HFFc6 (cell line): Measurements from ENCODE around the gene CD244. TPM values are rescaled to one million over a fixed set of nuclear protein-coding genes. Genes with fewer than 3 reads are reported as not detected.

ENCODE experiments used
- DNase-seq: peaks from one replicate; pipeline ENCODE4 v3.0.0-alpha.2; 2018
- H3K27ac Mint-ChIP-seq: 2 replicates; pipeline ENCODE4 v1.8.0; 2020; ENCODE audit warnings: mild to moderate bottlenecking, mixed read lengths
- H3K27me3 Mint-ChIP-seq: 2 replicates; pipeline ENCODE4 v1.8.0; 2021; ENCODE audit warnings: mild to moderate bottlenecking, moderate library complexity, mixed read lengths; ENCODE audit not compliant: insufficient read depth
- H3K36me3 Mint-ChIP-seq: 2 replicates; pipeline ENCODE4 v1.8.0; 2021; ENCODE audit warnings: low read depth, mixed read lengths
- H3K4me1 Mint-ChIP-seq: 2 replicates; pipeline ENCODE4 v1.8.0; 2020; ENCODE audit warnings: low read depth, mixed read lengths
- H3K4me3 Mint-ChIP-seq: 2 replicates; pipeline ENCODE4 v1.8.0; 2020; ENCODE audit warnings: mild to moderate bottlenecking, moderate library complexity, mixed read lengths
- H3K9me3 Mint-ChIP-seq: 2 replicates; pipeline ENCODE4 v1.8.0; 2020; ENCODE audit warnings: mild to moderate bottlenecking, mixed read lengths
- CTCF ChIP-seq: fragments of 200-600 bp; sonication (generic); IDR thresholded peaks from 2 replicates; pipeline ENCODE4 v1.5.0; 2021; ENCODE audit warnings: antibody characterized with exemption, mild to moderate bottlenecking
- total RNA-seq, 6 experiments: library from RNA; stranded (reverse); fragmentation: NEBNext Ultra II Directional; extraction: Animal tissue kit (Norgen Biotek cat#: 25700); gene quantifications; 2 replicates in 1 of 6; 3 replicates in 5 of 6; pipeline ENCODE4 v1.2.3, GENCODE V29; 2021

CD244 gene
- total RNA-seq, 6 experiments from 2014 or later, result not detected

- H3K36me3 Mint-ChIP-seq, result no peaks in the 10 kb centered on the region
- TF ChIP-seq CTCF, result no peak
Measured at GRCh38 chr1:160864173-160864572, 1.5 kb upstream of the CD244 start.

GRCh38 chr1:160863774-160864131 is 1.1 kb upstream of the CD244 start:
- TF ChIP-seq CTCF, result no peak
- no peaks in the 10 kb centered on the region for H3K4me1 Mint-ChIP-seq
- H3K27ac Mint-ChIP-seq, result no peak overlapping the region
- no peaks in the 10 kb centered on the region for H3K36me3 Mint-ChIP-seq
- DNase-seq, result no peak
- no peaks in the 10 kb centered on the region for H3K9me3 Mint-ChIP-seq
- peaks cover 14% of the 10 kb centered on the region for H3K27me3 Mint-ChIP-seq
- no peak overlapping the region for H3K4me3 Mint-ChIP-seq

More at GRCh38 chr1:160864173-160864572, 1.5 kb upstream of the CD244 start:
- no peak overlapping the region for H3K4me3 Mint-ChIP-seq
- no peak overlapping the region for H3K27ac Mint-ChIP-seq
- no peaks in the 10 kb centered on the region for H3K4me1 Mint-ChIP-seq
- peaks cover 14% of the 10 kb centered on the region for H3K27me3 Mint-ChIP-seq
- no peak for DNase-seq
- H3K9me3 Mint-ChIP-seq, result no peaks in the 10 kb centered on the region

GRCh38 chr1:160863061-160863773 is 530 bp upstream of the CD244 start:
- no peak for DNase-seq
- Mint-ChIP-seq H3K9me3 (no peaks in the 10 kb centered on the region), H3K4me3 (no peak overlapping the region), H3K27me3 (peaks cover 16% of the 10 kb centered on the region), H3K4me1 (no peaks in the 10 kb centered on the region), H3K36me3 (no peaks in the 10 kb centered on the region), H3K27ac (no peak overlapping the region)
- no peak for TF ChIP-seq CTCF

- no peak for TF ChIP-seq CTCF
- Mint-ChIP-seq H3K4me1 (no peaks in the 10 kb centered on the region), H3K27me3 (peaks cover 16% of the 10 kb centered on the region), H3K27ac (no peak overlapping the region), H3K36me3 (no peaks in the 10 kb centered on the region), H3K4me3 (no peak overlapping the region), H3K9me3 (no peaks in the 10 kb centered on the region)
- DNase-seq, result no peak
Measured at GRCh38 chr1:160860840-160861505, 1.7 kb downstream of the CD244 start.

GRCh38 chr1:160859166-160859565 is 3.5 kb downstream of the CD244 start:
- no peak for DNase-seq
- Mint-ChIP-seq H3K27ac (no peak overlapping the region), H3K36me3 (no peaks in the 10 kb centered on the region), H3K4me1 (no peaks in the 10 kb centered on the region), H3K4me3 (no peak overlapping the region), H3K27me3 (peaks cover 16% of the 10 kb centered on the region), H3K9me3 (no peaks in the 10 kb centered on the region)
- no peak for TF ChIP-seq CTCF
